GM19397 (cell line): ENCODE data around the gene RPS5.
"Not testable (repeated sequence)": the region's sequence is repeated elsewhere in the genome, so short reads cannot be mapped to it uniquely, and the experiment has no call there.

Experiments
- ATAC-seq: cut with Tn5 transposase; IDR thresholded peaks from one replicate; pipeline ENCODE4 v1.9.1; 2021; ENCODE audit warnings: mild to moderate bottlenecking, moderate library complexity; ENCODE audit not compliant: unreplicated experiment

Gene RPS5

DNA sequence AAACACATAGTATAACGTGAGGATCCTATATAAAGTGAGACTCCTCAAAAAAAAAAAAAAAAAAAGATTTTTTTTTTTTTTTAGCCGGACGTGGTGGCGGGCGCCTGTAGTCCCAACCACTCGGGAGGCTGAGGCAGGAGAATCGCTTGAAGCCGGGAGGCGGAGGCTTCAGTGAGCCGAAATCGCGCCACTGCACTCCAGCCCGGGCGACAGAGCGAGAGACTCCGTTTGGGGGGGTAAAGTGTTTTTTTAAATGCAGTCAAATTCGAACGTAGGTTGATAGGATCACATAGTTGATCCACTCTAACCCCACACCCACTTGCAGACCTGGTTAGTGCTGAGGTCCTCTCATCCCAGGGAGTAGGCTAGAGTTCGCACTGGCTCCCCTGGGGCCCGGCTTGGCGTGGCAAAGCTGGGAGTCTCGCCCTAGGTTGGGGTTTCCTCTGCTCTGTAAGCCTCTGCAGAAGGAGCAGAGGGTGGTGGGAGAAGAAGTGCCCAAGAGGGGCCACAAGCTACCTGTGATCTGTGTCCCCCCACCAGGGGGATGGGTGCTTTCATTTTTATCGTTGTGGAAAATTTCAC is 14.9 kb downstream of the RPS5 start:
- no peak for ATAC-seq

DNA sequence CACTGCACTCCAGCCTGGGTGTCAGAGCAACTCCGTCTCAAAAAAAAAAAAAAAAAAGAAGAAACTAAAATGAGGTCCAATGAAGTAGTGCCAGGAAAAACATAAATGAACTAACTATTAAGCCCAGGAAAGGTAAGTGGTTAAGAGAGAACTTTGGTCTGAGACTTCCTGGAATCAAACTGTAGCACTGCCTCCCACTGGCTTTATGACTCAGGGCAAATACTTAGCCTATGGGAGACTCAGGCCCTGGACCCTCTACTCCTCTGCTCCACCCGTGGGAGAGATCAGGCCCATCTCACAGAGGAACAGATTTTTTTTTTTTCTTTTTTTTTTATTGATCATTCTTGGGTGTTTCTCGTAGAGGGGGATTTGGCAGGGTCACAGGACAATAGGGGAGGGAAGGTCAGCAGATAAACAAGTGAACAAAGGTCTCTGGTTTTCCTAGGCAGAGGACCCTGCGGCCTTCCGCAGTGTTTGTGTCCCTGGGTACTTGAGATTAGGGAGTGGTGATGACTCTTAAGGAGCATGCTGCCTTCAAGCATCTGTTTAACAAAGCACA is 16.9 kb downstream of the RPS5 start:
- not testable (repeated sequence) for ATAC-seq

DNA sequence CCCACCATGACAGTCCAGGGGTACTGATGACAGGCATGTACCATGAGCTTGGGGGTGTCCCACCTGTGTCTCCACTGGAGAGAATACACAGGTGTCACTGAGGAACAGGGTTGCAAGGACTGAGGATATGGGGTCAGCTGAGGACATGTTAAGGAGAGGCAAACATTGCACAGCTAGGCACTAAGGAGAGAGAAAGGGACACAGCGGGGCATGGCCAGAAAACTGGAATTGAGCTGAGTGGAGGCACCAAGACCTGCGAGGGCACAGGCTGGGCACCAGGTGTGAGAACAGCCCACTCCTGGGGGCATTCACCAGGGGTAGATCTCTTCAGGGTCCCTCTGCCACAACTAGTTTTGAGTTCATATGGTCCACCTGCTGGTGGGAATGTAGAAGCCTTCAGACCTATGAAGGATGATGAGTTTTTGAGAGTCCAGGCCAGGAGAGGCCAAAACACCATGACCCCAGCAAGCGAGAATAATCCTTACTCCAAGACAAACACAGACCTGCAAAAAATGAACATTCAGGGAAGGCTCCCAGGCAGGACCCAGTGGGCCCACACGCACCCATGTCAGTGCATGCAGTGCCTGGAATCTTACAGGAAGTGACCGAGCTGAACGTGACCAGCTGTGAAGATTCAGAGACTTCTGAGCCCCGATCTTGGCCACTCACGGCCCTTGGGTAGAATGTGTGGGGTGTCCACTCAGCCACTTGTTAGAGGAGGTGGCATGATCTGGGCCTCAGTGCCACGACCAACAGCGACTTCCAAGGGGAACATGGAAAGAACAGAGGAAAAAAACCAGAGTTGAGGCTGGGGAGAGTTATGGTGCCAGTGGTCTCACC is 20.0 kb downstream of the RPS5 start:
- no peak for ATAC-seq

DNA sequence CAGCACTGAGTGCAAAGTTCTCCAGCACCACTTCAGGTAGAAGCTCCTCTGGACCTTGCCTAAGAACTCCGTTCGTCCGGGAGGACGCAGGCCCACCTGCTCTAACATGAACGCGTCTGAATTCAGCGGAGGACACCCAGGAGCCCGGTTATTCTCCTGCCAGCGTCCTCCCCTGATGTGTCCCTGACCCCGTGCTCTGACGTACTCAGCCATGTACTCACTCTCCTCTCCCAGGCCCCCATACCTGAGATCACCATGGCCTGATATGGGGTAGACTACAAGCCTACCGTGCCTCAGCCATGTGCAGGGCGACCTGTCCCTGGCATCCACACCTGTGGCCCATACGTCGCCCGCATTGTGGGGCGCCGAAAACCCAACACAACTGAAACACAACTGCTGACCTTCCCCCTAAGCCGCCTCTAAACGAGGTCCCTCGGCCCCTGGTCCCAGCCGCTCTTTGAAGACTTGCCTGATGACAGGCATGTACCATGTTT is 20.6 kb downstream of the RPS5 start:
- ATAC-seq, result no peak

DNA sequence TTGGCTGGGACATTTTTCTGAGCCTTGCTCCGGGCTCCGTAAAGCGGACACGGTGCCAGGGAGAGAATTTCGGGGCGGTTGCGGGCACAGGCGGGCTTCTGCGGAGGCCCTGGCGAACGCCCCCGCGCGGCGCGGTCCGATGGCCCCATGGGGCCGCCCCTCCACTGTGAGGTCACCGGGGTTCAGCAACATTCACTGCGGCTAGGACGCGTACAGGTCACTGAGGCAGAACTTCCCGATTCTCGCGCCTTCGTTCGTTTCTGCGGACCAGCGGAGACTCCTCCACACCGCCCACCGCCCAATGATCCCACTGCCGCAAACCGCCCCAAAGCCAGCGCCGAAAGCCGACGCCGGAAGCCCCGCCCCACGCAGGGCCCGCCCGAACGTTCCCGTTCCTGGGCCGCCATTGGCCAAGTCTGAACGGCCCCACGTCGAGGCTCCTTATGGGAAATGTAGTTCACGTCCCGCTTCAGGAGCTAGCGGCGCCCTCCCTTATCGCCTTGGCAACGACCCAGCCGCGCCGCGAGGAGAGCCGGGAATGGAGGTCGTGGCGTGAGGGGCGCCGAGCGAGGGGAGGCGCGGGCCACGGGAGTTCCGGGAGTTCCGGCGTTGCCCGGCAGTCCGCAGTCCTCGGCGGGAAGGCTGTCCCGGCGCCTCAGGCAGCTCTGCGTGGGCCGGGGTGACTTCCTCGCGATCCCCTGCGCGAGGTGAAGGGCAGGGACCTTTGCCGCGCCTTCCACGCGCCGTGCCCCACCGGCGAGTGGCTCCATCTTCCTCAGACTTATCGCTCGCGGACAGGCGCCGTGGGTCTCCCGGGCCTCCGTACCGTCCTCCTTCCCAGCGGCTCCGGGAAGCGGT is 21.3 kb downstream of the RPS5 start, which contains the start of gene ZNF584:
TSS of gene ZNF584 (plus strand) at position 498 of the 858 bp plus-strand sequence. CDS start 499 bp downstream, outside the sequence.
- ATAC-seq, result peak; percentile 96

DNA sequence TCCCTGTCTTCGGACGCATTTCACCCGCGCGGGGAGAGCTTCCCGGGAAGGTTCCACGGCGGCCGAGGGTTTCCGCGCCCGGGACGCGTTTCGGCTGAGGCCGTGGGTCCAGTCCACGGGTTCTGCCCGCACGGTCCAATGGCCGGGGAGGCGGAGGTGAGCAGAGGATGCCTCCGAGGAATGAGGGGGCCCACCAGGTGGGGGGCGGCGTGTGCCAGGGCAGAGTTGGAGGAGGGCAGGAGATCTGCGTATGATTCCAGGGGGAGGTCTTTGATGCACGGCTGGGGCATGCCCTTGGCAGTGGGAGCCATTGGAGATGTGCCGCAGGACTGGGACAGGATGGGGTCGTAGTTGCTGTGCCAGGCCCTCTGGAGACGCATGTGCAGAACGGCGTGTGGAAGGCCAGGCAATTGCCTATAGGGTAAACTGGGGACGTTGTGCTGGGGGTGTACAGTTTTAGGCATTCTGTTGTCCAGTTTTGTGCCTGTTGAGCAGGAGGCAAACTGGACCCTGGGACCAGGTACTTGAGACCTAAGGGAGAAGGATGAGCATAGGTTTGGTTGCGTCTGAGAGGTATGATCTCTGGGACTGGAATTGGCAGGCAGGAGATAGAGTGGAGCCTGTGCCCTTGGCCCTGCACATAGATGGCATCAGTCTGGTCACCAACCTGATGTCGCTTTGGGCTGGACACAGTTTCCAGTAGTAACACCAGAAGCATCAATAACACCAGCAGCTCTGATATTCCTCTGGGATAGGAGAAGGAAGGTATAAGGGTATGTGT is 22.1 kb downstream of the RPS5 start:
- peak; percentile 6 for ATAC-seq

DNA sequence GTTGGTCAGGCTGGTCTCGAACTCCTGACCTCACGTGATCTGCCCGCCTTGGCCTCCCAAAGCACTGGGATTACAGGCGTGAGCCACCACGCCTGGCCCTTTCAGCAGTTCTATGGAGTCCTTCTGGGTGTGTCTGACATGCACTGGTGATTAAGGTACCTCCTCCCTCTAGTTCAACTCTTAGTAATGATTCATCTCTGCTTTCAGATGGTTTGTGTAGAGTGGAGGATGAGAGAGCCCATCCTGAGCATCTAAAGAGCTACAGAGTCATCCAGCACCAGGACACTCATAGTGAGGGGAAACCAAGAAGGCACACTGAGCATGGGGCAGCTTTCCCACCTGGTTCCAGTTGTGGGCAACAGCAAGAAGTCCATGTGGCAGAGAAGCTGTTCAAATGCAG is 29.5 kb downstream of the RPS5 start:
- ATAC-seq, result no peak

DNA sequence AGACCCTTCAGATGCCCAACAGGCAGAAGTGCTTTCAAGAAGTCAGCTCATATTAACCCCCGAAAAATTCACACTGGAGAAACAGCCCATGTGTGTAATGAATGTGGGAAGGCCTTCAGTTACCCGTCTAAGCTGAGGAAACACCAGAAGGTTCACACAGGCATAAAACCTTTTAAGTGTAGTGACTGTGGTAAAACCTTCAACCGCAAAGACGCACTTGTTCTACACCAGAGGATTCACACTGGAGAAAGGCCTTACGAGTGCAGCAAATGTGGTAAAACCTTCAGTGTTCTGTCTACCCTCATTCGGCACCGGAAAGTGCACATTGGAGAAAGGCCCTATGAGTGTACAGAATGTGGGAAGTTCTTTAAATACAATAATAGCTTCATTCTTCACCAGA is 30.0 kb downstream of the RPS5 start:
- ATAC-seq, result no peak

DNA sequence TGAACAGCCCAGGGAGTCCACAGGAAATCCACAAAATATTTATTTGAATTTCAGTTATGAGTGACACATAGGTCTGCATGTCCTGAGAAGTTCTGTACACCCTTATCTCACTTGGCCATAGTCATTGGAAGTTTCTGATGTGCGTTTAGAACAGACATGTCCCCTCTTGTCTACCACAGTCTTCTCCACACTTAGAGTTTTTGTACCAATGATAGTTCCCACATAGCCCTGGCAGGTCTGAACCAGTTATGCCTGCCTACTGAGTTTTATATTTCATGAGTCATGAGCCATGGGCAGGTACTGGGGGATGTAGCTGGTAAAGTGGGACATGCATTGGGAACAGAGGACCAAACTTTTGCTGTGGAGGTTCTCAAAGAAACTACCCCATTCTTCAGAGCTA is 41.5 kb downstream of the RPS5 start:
- no peak for ATAC-seq

DNA sequence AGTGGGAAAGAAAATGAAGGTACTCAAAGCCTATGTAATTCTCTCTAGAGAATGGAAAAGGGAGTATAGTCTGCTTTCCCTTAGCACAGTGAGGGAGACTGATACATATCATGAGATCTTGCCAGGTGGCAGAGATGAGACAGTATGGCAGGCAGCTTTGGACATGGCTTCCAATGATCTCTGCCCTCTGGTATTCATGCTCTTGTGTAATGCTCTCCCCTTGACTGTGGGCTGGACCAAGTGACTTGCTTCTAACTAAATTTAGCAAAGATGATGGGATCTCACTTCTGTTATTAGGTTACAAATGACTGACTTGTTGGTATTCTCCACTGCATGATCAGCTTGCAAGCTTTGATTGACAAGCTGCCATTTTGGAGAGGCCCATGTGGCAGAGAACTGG is 42.7 kb downstream of the RPS5 start:
- ATAC-seq, result no peak

DNA sequence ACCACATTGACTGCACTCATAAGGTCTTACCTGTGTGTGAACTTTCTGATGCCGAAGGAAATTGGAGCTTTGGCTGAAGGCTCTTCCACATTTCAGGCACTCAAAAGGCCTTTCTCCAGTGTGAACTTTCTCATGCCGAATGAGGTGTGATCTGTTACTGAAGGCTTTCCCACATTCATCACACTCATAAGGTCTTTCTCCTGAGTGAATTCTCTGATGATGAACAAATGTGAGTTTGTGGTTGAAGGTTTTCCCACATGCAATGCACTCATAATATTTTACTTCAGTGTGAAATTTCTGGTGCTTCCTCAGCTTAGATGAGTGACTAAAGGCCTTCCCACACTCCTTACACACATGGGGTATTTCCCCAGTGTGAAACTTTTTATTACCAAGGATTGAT is 47.1 kb downstream of the RPS5 start:
- ATAC-seq, result no peak

DNA sequence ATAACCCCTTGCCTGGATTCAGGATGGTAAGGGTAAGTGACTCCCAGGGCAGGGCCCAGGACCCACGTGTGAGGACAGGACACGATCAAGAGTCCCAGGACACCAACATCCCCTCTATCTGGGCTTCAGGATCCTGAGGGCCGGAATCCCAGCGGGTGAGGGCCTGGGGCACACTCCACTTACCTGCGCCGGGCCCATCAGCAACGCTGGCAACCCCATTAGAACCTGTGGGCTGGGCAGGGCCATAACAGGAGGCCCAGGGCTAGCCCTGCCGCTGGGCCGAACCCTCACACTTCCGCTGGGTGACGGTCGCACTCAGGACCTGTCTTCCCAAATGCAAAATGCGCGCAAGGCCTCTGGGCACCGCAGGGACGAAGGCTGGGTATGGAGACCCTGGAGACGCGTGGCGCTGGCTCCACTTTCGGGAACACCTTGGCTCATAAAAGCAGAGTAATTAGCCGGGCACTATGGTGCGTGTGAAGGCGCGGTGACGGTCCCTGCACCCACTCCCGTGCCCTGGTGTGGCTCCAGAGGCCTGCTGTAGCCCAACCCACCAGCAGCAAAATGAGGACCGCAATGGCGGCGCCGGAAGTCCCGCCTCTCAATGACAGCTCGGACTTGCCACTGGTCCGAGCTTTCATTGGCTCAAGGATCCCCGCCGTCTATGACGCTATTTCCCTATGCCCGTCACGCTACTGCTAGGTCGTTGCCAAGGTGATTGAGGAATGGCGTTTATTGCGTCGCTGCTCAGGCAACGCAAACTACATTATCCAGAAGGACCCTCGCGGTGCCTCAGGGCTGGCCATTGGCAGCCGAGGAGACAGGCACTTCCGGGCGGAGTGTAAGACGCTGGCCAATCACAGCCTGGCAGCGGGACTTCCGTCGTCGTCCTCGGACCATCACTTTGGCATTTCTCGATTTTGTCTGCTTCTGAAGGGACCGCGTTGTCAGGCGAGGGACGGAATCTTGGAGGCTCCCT is 52.8 kb downstream of the RPS5 start, which contains the start of gene ZNF132:
TSS of gene ZNF132 (minus strand) at position 578 of the 979 bp plus-strand sequence. CDS start at position 246, 332 bp downstream.
- ATAC-seq, result peak; percentile 96

DNA sequence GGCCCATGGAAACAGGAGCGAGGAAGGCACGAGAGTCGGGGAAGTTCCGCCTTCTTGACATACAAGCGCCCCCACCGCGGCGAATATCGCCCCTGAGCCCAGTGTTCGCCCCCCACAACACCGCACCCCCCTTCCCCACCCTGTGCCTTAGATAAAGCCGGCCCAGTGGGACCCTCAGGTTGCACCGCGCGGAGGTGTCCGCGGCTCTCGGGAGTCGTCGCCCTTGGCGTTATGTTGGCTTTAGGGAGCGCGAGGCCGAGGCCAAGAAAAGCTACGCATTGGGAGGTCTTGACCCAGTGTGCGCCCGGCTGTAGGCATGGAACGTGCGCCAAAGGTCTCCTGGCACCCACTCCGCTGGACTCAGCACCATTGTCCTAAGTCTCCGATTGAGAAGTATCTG is 53.5 kb downstream of the RPS5 start:
- ATAC-seq, result no peak

DNA sequence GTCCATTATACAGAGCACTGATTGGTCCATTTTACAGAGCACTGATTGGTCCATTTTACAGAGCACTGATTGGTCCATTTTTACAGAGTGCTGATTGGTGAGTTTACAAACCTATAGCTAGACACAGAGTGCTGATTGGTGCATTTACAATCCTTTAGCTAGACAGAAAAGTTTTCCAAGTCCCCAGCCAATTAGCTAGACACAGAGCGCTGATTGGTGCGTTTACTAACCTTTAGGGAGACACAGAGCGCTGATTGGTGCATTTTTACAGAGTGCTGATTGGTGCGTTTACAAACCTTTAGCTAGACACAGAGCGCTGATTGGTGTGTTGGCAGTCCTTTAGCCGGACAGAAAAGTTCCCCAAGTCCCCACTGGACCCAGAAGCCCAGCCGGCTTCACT is 55.9 kb downstream of the RPS5 start:
- not testable (repeated sequence) for ATAC-seq
